Testis (tissue), 3 donors: ENCODE results near the gene CCDC182. TPM values are rescaled to one million over a fixed set of nuclear protein-coding genes. Genes with fewer than 3 reads are reported as not detected.

ENCODE experiments used
- DNase-seq: peaks from one replicate; pipeline ENCODE4 v3.0.0-alpha.2; 2019
- H3K27ac ChIP-seq, 2 donors: fragments of 200-600 bp; sonication (generic); one replicate each; pipeline ENCODE4 v1.5.1; 2019
- H3K27me3 ChIP-seq: fragments of 200-600 bp; sonication (generic); one replicate; pipeline ENCODE4 v1.5.1; 2019
- H3K36me3 ChIP-seq: fragments of 200-600 bp; sonication (generic); one replicate; pipeline ENCODE4 v1.5.1; 2017; ENCODE audit warnings: low read depth; ENCODE audit errors: missing control alignments
- H3K4me1 ChIP-seq: fragments of 200-600 bp; sonication (generic); one replicate; pipeline ENCODE4 v1.5.1; 2019
- H3K4me3 ChIP-seq, 2 donors: fragments of 200-600 bp; sonication (generic); one replicate each; pipeline ENCODE4 v1.5.1; 2017 to 2019
- H3K9me3 ChIP-seq: fragments of 200-600 bp; sonication (generic); one replicate; pipeline ENCODE4 v1.5.1; 2017
- POLR2A ChIP-seq: fragments of 450-650 bp; IDR thresholded peaks from one replicate; pipeline ENCODE4 v1.6.1; 2017; ENCODE audit warnings: antibody characterized with exemption, mild to moderate bottlenecking, moderate library complexity
- WGBS, 2 donors: methylation state at CpG; one replicate each; pipeline ENCODE4 v1.1.5; 2018; 5-methylcytosine and 5-hydroxymethylcytosine counted together
- intact Hi-C: fragments of 100-400 bp; cut with DNase I; formaldehyde crosslinking; loops from one replicate; pipeline ENCODE4 v1.15.1; 2023; ENCODE audit warnings: low total_unique reads
- polyA plus RNA-seq: library from polyadenylated mRNA; stranded (reverse); fragments of 350-450 nt; fragmentation: Illumina TruSeq; extraction: RNeasy Lipid Tissue Mini Kit (QIAGEN cat#74804); gene quantifications from one replicate; pipeline ENCODE4 v1.2.3, GENCODE V29; 2014; ENCODE audit warnings: low read depth, low replicate concordance; ENCODE audit not compliant: insufficient read depth
- small RNA-seq, 2 donors: library from RNA; depleted of rRNA; stranded (forward); fragments of <200 nt; gene quantifications; one replicate each; pipeline ENCODE3, GENCODE V24; 2016
- total RNA-seq, 2 donors: library from RNA; depleted of rRNA; stranded (reverse); fragments of >200 nt; gene quantifications; one replicate each; pipeline ENCODE4 v1.2.3, GENCODE V29; 2016
- TF ChIP-seq, protein P1 (sequence below), 3 experiments: fragments of 450-650 bp in 2 of 3; fragments of 200-600 bp in 1 of 3; sonication (generic) in 1 of 3; IDR thresholded peaks; one replicate each; pipeline ENCODE4 v1.5.1; 2016 to 2019; ENCODE audit warnings: antibody characterized with exemption in 3 of 3, mild to moderate bottlenecking in 2 of 3, moderate library complexity in 1 of 3

Gene CCDC182
- total and polyA plus RNA-seq, 3 donors from 2014 or later, result 12.5 to 33.2 (median 25.8) TPM

DNA sequence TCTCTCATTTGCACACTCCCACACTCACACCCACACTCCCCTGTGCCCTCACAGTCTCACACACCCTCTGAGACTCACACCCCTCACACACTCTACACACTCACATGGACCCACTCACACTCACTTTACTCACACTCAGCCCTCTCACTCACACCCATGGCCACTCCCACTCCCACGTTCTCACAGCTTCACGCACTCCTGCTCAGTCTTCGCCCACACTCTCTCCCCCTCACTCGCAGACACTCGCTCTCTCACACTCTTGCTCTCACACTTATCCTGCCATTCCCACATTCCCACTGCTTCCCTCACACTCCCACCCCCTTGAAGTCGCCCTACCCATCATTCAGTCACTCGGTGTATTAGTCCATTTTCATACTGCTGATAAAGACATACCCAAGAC, 47.9 kb downstream of the CCDC182 start:
- H3K4me1 ChIP-seq, result no peaks in the 10 kb centered on the region
- H3K36me3 ChIP-seq, result no peaks in the 10 kb centered on the region
- no peak for TF ChIP-seq POLR2A
- TF ChIP-seq, protein P1, sequence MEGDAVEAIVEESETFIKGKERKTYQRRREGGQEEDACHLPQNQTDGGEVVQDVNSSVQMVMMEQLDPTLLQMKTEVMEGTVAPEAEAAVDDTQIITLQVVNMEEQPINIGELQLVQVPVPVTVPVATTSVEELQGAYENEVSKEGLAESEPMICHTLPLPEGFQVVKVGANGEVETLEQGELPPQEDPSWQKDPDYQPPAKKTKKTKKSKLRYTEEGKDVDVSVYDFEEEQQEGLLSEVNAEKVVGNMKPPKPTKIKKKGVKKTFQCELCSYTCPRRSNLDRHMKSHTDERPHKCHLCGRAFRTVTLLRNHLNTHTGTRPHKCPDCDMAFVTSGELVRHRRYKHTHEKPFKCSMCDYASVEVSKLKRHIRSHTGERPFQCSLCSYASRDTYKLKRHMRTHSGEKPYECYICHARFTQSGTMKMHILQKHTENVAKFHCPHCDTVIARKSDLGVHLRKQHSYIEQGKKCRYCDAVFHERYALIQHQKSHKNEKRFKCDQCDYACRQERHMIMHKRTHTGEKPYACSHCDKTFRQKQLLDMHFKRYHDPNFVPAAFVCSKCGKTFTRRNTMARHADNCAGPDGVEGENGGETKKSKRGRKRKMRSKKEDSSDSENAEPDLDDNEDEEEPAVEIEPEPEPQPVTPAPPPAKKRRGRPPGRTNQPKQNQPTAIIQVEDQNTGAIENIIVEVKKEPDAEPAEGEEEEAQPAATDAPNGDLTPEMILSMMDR (IDR thresholded peaks at IDR 0.05), result no peak
- DNase-seq, result no peak
- intact Hi-C loops, result no loop called here
- H3K27ac ChIP-seq, result no peak overlapping the region
- H3K4me3 ChIP-seq, result no peak overlapping the region
- H3K9me3 ChIP-seq, result no peaks in the 10 kb centered on the region
- H3K27me3 ChIP-seq, result no peaks in the 10 kb centered on the region
- 94% methylated on average over 7 of the region's 7 CpGs for WGBS, 2 donors

DNA sequence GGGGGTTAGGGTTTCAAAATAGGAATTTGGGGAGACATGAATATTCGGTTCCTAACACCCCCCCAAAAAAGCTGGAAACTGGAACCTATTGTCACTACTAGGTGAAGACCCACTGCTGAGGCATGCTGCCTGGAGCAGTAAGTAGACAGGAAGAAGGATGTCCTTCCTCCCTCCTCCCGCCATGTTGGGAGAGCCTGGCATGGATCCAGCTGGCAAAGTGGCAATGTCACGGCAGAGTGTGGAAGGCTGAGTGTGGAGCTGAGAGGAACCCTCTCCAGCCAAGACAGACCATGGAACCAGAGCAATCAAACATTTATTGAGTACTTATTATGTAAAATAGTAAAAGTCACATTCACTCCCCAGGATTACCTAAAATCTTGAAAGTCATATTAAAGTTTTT, 49.0 kb downstream of the CCDC182 start:
- Histone ChIP-seq H3K27me3 (no peaks in the 10 kb centered on the region), H3K9me3 (no peaks in the 10 kb centered on the region), H3K27ac (no peak overlapping the region), H3K4me3 (no peak overlapping the region), H3K4me1 (no peaks in the 10 kb centered on the region), H3K36me3 (no peaks in the 10 kb centered on the region)
- no peak for DNase-seq
- intact Hi-C loops, result no loop called here
- WGBS, 2 donors, result 62 to 78% methylated on average over 3 of the region's 3 CpGs
- TF ChIP-seq, protein P1 (IDR thresholded peaks at IDR 0.05), result no peak
- TF ChIP-seq POLR2A, result no peak

Small RNAs within 50 kb of the gene (small RNA-seq; reads per million reads assigned to genes)
- gene RN7SKP94, result 0 reads per million in 2 donors

Other genes with a start within 250 kb of the CCDC182 start
- gene MRPS23, start 104.7 kb upstream of the CCDC182 start, total RNA-seq, result 10 to 100 TPM; 14.1 to 25.1 TPM
- gene MRPS23, start 104.7 kb upstream of the CCDC182 start, polyA plus RNA-seq, result 57.4 TPM
- gene CUEDC1, start 210.1 kb upstream of the CCDC182 start, total RNA-seq, result 1 to 10 TPM; 6.5 to 8.6 TPM
- gene CUEDC1, start 210.1 kb upstream of the CCDC182 start, polyA plus RNA-seq, result 13.3 TPM
- 10 to 100 TPM; 58.6 TPM for gene VEZF1, start 243.0 kb upstream of the CCDC182 start, total RNA-seq
- 54.8 TPM for gene VEZF1, start 243.0 kb upstream of the CCDC182 start, polyA plus RNA-seq